Stomach (tissue), 9 donors: Measurements from ENCODE around the gene ZNF594. TPM values are rescaled to one million over a fixed set of nuclear protein-coding genes. Genes with fewer than 3 reads are reported as not detected.
"Not testable (repeated sequence)": the region's sequence is repeated elsewhere in the genome, so short reads cannot be mapped to it uniquely, and the experiment has no call there.

Source experiments
- DNase-seq, 2 donors: peaks; one replicate each; pipeline versions ENCODE4 v3.0.0 to v3.0.0-alpha.2; 2013 to 2019
- H3K27ac ChIP-seq, 5 donors: fragments of 200-600 bp in 4 of 5; sonication (generic) in 4 of 5; one replicate each; pipeline ENCODE4 v1.5.1; 2013 to 2019; ENCODE audit warnings: mild to moderate bottlenecking in 1 of 5, moderate library complexity in 1 of 5
- H3K27me3 ChIP-seq, 3 donors: fragments of 200-600 bp; sonication (generic); one replicate each; pipeline ENCODE4 v1.5.1; 2017 to 2019; ENCODE audit warnings: mixed run types in 1 of 3
- H3K36me3 ChIP-seq, 4 donors: fragments of 200-600 bp; sonication (generic); 1 replicate in 3 of 4; 2 replicates in 1 of 4; pipeline ENCODE4 v1.5.1; 2016 to 2019
- H3K4me1 ChIP-seq, 4 donors: fragments of 200-600 bp; sonication (generic); one replicate each; pipeline ENCODE4 v1.5.1; 2016 to 2019
- H3K4me3 ChIP-seq, 4 donors: fragments of 200-600 bp; sonication (generic) in 3 of 4; one replicate each; pipeline ENCODE4 v1.5.1; 2016 to 2019; ENCODE audit warnings: mild to moderate bottlenecking in 1 of 4
- H3K9me3 ChIP-seq, 4 donors: fragments of 200-600 bp; sonication (generic); one replicate each; pipeline ENCODE4 v1.5.1; 2016 to 2019
- EP300 ChIP-seq: sonication (generic); formaldehyde crosslinking; IDR thresholded peaks from one replicate; pipeline ENCODE4 v1.6.1; 2017; ENCODE audit warnings: antibody characterized with exemption
- POLR2A ChIP-seq, 4 donors: fragments of 450-650 bp; IDR thresholded peaks; one replicate each; pipeline ENCODE4 v1.6.1; 2016; ENCODE audit warnings: antibody characterized with exemption in 4 of 4, control low read depth in 2 of 4, mild to moderate bottlenecking in 1 of 4, moderate library complexity in 1 of 4
- POLR2AphosphoS5 ChIP-seq, 3 donors: sonication (generic); formaldehyde crosslinking; IDR thresholded peaks; one replicate each; pipeline ENCODE4 v1.6.1; 2016; ENCODE audit warnings: antibody characterized with exemption in 3 of 3
- WGBS, 5 donors: extraction: QIAGEN DNeasy Blood & Tissue Kit in 3 of 5; methylation state at CpG; one replicate each; pipeline versions ENCODE4 v1.1.5 to v1.1.7; 2013 to 2018; 5-methylcytosine and 5-hydroxymethylcytosine counted together
- intact Hi-C: fragments of 100-400 bp; cut with DNase I; formaldehyde crosslinking; loops from one replicate; pipeline ENCODE4 v1.15.1; 2023; ENCODE audit warnings: low total_unique reads
- polyA plus RNA-seq, 3 donors: library from polyadenylated mRNA; stranded (reverse); fragments of 200-250 nt; gene quantifications; one replicate each; pipeline ENCODE4 v1.2.3, GENCODE V29; 2013
- total RNA-seq, 5 donors: library from RNA; depleted of rRNA; stranded (reverse); fragments of >200 nt; gene quantifications; one replicate each; pipeline versions ENCODE4 v1.1.0 to v1.2.3, GENCODE V29; 2014 to 2016
- TF ChIP-seq, protein P1 (sequence below), 7 experiments: fragments of 450-650 bp in 4 of 7; fragments of 200-600 bp in 3 of 7; sonication (generic) in 3 of 7; IDR thresholded peaks; one replicate each; pipeline ENCODE4 v1.5.1; 2016 to 2019; ENCODE audit warnings: antibody characterized with exemption in 7 of 7, control low read depth in 2 of 7, mild to moderate bottlenecking in 1 of 7
- donor health status: healthy with polysubstance abuse.
- donor health status: Bipolar disorder and iron deficiency.
- donor health status: healthy.

The ZNF594 gene
- total and polyA plus RNA-seq, 8 donors = 0.56 to 73.5 (median 7.0) TPM; not detected in 1

DNA sequence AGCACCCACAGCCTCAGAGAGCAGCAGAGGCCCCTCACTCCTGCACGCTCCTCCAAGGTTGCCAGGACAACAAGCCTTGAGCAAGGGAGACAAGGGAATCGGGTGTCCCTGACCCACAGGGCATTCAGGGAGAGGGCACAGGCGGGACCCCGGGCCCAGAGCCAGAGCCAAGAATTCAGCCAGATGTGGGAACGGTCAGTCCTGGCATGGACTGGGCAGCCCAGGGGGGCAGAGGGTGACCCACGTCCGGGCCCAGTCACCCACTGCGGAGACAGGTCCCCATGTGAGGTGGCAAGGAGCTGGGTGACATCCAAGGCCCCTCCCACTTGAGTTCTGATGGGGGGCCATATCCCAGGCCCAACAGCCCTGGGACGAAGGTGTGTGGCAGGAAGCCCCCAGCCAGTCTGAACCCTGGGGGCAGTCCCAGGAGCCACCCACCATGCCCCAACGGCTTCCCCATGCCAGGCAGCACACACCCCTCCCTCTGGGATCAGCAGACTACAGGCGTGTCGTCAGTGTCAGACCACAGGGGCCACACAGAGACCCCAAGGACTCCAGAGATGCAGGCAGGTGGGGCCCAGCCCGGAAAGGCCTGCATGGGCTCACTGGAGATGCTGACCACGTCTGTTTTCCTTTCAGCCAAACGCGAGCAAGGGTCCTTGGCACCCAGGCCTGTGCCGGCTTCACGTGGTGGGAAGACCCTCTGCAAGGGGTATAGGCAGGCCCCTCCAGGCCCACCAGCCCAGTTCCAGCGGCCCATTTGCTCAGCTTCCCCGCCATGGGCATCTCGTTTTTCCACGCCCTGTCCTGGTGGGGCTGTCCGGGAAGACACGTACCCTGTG lies 52.8 kb downstream of the ZNF594 start:
- H3K9me3 ChIP-seq = no peaks in the 10 kb centered on the region
- H3K27ac ChIP-seq = no peak overlapping the region
- H3K4me3 ChIP-seq = no peak overlapping the region
- intact Hi-C loops = no loop called here
- H3K36me3 ChIP-seq = no peaks in the 10 kb centered on the region
- DNase-seq = no peak
- WGBS, 5 donors = 85 to 93% (median 89%) methylated on average over 12 to 24 of the region's 24 CpGs
- no peaks in the 10 kb centered on the region for H3K4me1 ChIP-seq
- TF ChIP-seq, protein P1, sequence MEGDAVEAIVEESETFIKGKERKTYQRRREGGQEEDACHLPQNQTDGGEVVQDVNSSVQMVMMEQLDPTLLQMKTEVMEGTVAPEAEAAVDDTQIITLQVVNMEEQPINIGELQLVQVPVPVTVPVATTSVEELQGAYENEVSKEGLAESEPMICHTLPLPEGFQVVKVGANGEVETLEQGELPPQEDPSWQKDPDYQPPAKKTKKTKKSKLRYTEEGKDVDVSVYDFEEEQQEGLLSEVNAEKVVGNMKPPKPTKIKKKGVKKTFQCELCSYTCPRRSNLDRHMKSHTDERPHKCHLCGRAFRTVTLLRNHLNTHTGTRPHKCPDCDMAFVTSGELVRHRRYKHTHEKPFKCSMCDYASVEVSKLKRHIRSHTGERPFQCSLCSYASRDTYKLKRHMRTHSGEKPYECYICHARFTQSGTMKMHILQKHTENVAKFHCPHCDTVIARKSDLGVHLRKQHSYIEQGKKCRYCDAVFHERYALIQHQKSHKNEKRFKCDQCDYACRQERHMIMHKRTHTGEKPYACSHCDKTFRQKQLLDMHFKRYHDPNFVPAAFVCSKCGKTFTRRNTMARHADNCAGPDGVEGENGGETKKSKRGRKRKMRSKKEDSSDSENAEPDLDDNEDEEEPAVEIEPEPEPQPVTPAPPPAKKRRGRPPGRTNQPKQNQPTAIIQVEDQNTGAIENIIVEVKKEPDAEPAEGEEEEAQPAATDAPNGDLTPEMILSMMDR (IDR thresholded peaks at IDR 0.05) = no peak
- TF ChIP-seq POLR2A (IDR thresholded peaks at IDR 0.05) (no peak), POLR2AphosphoS5 (IDR thresholded peaks at IDR 0.05) (no peak), EP300 (no peak)
- no peaks in the 10 kb centered on the region for H3K27me3 ChIP-seq

DNA sequence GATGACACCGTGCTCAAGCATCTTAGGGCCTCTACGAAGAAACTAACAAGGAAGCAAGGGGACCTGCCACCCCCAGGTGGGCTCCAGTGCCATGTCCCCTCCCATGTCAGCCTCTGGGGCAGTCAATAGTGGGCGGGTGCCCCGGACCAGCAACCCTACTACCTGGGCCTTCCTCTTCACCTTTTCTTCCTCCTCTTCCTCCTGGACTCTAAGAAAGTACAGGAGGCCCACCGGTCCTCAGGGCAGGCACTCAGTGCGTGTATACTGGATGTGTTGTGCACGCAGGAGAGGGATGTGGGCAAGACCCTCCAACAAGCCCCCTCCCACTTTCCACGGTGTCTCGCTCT lies 53.5 kb downstream of the ZNF594 start:
- H3K9me3 ChIP-seq, H3K4me1 ChIP-seq, H3K27me3 ChIP-seq, H3K27ac ChIP-seq, H3K36me3 ChIP-seq, DNase-seq, H3K4me3 ChIP-seq, intact Hi-C loops: not testable (repeated sequence)
- WGBS, 5 donors = 91 to 94% (median 93%) methylated on average over 9 of the region's 9 CpGs

GRCh38 chr17:5137511-5138197 lies 54.0 kb downstream of the ZNF594 start:
- WGBS, 5 donors = 86 to 91% (median 88%) methylated on average over 10 to 15 of the region's 15 CpGs

DNA sequence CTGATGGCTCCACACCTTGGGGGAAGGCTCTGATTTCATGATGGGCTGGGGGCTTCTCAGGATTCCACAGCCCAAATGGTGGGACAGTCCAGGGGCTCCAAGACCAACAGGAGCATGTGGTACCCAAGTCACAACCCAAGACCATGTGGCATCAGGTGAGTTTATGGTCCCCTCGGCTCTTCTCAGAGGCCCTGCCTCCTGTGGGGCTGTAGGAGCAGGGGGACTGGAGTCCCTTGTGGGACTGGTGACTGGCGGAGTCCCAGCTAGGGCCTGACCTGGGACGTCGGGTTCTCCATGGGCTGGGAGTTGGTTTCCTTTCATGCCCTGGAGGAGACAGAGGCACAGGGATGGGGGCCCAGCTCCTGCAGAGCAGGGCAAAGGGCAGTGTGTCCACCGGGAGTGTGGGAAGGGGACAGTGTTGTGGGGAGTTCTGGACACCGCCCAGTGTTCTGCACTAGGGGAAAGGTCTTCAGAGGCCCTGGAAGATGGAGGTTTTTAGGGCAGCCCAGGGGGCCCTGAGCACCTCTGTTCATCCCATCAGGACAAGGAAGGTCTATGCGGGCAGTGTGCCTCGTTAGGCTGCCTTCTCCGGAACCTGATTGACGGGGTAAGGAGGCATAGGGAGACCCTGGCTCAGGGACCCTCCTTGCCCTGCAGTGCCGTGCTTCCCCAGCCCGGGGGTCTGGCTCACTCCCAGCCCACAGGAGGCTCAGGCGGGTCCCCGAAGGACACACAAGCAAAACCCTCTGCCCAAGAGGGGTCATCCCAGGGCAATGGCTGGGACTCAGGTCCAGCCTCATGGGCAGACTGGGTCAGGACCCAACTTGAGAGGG lies 54.9 kb downstream of the ZNF594 start:
- H3K4me1 ChIP-seq, H3K36me3 ChIP-seq, H3K9me3 ChIP-seq, H3K27ac ChIP-seq, H3K4me3 ChIP-seq, DNase-seq, H3K27me3 ChIP-seq, intact Hi-C loops: not testable (repeated sequence)
- WGBS, 5 donors = 81 to 88% (median 83%) methylated on average over 9 to 14 of the region's 14 CpGs

More at GRCh38 chr17:5137511-5138197, 54.0 kb downstream of the ZNF594 start:
- DNase-seq, intact Hi-C loops, H3K36me3 ChIP-seq, H3K9me3 ChIP-seq, H3K27me3 ChIP-seq, H3K27ac ChIP-seq, H3K4me3 ChIP-seq, H3K4me1 ChIP-seq: not testable (repeated sequence)

DNA sequence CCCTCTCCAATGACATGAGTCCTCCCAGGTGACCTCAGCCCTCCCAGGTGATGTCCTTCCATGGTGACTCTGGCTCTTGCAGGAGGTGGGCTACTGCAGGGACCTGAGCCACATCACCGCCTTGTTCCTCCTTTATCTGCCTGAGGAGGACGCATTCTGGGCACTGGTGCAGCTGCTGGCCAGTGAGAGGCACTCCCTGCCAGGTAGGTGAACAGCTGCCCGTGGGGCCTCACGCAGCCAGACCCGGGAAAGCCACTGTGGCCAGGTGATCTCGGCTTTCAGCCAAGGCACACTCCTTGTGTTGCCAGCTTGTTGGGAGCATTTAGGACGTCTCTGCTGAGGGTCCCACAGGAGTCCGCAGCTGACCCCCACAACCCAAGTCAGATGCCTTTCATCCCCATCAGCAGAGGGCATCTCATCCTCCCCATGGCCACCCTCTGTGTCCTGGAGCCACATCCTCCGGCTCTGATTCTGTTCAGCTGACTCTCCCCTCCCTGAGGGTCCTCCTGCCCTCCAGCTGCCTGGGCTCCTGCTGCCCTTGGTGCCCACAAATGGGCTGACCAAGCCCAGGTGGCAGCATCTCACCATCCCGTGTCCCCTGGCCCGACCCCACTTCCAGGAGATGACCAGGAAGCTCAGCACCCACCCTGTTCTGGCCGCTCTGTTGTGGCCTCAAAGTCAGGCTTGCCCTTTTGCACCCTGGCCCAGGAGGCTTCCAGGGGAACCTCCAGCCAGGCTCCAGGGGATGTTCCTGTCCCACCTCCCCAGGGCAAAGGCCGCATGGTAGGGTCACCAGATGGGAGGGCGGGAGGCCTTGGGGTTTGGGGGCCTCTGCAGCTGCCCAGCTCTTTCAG lies 55.7 kb downstream of the ZNF594 start:
- Histone ChIP-seq H3K4me1 (no peaks in the 10 kb centered on the region), H3K4me3 (no peak overlapping the region), H3K36me3 (no peaks in the 10 kb centered on the region), H3K27me3 (peaks cover 0 to 13% (median 0%) of the 10 kb centered on the region in 3 donors), H3K27ac (no peak overlapping the region), H3K9me3 (no peaks in the 10 kb centered on the region)
- intact Hi-C loops = no loop called here
- WGBS, 5 donors = 71 to 89% (median 84%) methylated on average over 13 to 14 of the region's 14 CpGs
- peak in 1 of 2 donors; percentile 17 for DNase-seq
- no peak for TF ChIP-seq POLR2A (IDR thresholded peaks at IDR 0.05)
- TF ChIP-seq, protein P1 (IDR thresholded peaks at IDR 0.05) = no peak
- TF ChIP-seq POLR2AphosphoS5 (IDR thresholded peaks at IDR 0.05) = no peak
- TF ChIP-seq EP300 = no peak

DNA sequence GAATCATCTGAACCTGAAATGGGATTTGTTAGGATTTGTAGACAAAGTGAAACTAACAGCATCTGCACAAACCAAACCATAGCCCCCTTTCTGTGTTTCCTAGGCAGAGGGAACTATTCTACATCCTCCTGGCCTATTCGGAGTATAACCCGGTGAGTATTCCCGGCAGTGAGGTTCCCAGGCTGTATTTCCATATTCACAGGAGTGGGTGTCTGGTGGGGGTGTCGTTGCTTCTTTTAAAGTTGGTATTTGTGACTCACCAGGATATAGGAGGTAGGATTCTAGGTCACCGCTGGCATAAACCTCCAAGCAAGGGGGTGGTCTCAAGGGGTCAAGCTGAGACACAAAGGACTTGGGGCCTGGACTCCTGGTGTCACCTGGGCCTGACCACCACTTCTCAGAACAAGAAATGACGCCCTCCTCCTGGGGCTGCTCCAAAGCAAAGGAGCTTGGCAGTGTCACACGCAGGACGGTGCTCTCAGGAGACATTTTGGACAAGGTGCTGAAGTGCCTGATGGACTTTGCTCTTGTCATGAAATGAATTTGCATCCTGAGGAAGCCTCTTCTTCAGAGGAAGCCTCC lies 56.4 kb downstream of the ZNF594 start:
- H3K9me3 ChIP-seq, intact Hi-C loops, H3K36me3 ChIP-seq, H3K4me1 ChIP-seq, H3K27ac ChIP-seq, H3K4me3 ChIP-seq: not testable (repeated sequence)
- peaks cover 0 to 13% (median 0%) of the 10 kb centered on the region in 3 donors for H3K27me3 ChIP-seq
- WGBS, 5 donors = 70 to 81% (median 75%) methylated on average over 8 of the region's 8 CpGs
- peak in 1 of 2 donors; percentile 11 for DNase-seq

- DNase-seq, H3K36me3 ChIP-seq, H3K4me3 ChIP-seq, H3K9me3 ChIP-seq, H3K27ac ChIP-seq, H3K4me1 ChIP-seq, intact Hi-C loops: not testable (repeated sequence)
- peaks cover 0 to 13% (median 0%) of the 10 kb centered on the region in 3 donors for H3K27me3 ChIP-seq
- 80 to 89% (median 84%) methylated on average over 11 of the region's 11 CpGs for WGBS, 5 donors
Measured at GRCh38 chr17:5134571-5134970, 57.1 kb downstream of the ZNF594 start.

- H3K36me3 ChIP-seq, H3K27ac ChIP-seq, H3K9me3 ChIP-seq, H3K4me1 ChIP-seq, H3K4me3 ChIP-seq, intact Hi-C loops, DNase-seq: not testable (repeated sequence)
- 83 to 93% (median 89%) methylated on average over 8 of the region's 8 CpGs for WGBS, 5 donors
- peaks cover 0 to 13% (median 0%) of the 10 kb centered on the region in 3 donors for H3K27me3 ChIP-seq
Measured at GRCh38 chr17:5133961-5134360, 57.7 kb downstream of the ZNF594 start.
